Activated naive CD8-positive, alpha-beta T cell treated with anti-CD3 and anti-CD28 coated beads, Interleukin-2, amount 50 U/mL, for 16 hours (primary cell): ENCODE data around the gene TNN.
"Not testable (repeated sequence)": the region's sequence is repeated elsewhere in the genome, so short reads cannot be mapped to it uniquely, and the experiment has no call there.

Experiments
- DNase-seq: peaks from one replicate; pipeline ENCODE4 v3.0.0-alpha.2; 2020; ENCODE audit warnings: low read depth, low spot score

The TNN gene

DNA sequence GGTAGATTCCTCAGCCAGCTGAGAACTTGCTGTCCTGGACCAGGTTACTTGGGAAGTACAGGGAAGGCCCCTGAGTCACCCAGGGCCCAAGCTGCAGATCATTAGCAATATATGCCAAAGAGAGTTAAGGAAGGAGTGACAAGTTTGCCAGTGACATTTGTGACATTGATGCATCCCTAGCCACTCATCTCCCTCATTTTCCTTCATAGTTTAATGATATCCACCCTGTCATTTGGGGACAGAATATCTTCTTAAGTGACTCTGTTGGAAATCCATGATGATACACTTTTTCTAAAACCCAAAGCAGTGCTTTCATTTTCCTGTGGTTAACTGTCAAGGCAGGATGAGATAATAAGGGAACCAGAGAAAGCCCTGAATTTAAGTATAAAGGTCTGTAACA lies 3.2 kb downstream of the TNN start:
- no peak for DNase-seq

DNA sequence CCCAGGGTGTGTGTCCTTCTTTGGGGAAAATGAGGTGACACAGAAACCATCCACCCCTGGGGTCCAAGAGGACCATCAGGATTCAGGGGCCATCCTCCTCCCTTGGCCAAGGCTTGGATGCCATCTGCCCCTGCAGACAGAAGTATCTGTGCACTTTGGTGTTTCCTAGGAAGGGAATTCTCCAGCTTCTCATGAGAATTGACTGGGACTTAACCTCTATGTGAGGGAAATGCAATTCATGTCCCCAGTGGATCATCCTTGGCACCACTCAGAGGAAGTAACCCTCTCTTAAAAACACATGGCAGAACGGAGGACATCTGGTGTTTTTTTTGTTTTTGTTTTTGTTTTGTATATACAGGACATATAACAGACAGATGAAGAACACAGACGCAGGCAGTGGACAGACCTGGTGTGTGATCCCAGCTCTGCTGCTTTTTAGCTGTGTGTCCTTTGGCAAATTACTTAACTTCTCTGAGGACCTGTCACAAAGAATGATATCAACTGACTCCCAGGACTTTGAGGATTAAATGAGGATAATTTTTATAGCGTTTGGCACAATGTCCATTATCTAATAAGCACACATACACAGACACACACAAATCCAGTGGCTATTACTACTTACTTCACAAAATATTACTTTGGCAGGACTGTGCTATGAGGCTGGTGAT lies 3.8 kb downstream of the TNN start:
- no peak for DNase-seq

DNA sequence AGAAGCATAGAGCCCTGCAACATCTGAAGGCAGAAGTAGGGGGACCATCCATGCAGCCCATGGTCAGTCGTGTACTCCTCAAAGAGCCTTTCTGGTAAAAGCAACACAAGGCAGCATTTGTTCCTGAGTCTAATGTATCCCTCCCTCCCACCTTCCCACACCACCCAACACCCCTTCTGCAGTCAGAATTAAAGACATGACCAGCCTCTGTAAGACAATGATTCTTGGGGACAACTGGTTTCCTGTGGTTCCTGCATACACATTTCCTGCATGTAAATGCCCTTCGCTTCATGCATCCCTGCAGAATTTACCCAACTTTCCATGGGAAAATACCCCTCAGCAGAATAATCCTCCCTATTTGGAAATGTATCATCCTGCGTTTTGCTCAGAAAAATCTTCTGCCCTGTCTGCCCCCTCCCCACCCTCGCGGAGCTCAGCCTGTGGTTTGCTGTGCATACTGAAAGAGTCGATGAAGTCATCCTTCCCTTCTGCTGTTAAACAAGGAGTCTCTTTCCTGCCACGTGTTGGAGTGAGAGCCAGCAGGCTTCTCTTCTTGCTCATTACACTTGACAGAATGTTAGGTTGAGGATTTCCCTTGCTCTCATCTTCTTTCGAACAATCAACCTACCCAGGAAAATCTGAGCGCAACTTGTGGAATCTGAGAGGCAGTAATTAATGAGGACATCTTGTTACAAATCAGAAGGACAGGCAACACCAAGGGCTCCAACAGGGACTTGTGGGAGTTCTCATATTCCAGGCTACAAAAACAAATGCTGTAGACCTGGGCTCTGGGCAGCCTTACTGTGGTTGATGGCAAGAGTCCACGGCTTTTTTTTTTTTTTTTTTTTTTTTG lies 4.7 kb downstream of the TNN start:
- no peak for DNase-seq

DNA sequence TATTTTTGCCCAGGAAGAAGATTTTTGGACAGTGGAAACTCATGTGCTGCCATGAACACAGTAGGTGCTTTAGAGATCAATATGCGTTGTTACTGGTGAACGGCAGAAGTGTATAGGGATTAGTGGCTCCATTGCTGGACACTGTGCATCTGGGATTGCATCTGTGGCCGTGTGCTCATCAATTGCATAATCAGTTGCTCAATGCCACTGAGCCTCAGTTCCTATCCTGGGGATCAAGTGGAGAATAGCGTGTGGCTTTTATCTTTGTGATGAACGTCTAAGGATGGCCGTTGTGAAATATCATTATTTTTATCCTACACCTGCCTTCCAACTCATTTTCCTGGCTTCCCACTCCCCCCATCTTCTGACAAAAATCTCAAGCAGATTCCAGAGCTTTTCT lies 5.4 kb downstream of the TNN start:
- no peak for DNase-seq

DNA sequence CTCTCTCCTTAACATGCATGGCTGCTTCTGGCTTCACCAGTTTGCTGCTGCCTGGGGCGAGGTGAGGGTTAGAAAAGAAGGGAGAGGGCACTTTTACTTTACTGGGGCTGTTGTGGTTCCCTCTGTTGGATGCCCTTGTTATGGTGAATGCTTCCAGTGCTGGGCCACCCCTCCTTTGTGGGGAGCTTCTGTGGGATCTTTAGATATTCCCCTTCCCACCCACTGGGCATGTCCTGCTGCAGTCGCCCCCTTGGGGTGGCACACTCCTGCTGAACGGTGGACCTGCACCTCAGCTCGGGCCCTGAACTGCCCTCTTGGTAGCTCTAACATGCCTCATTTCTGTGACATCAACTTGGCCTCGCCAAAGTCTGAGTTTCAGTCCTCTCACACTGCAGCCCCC lies 6.0 kb downstream of the TNN start:
- DNase-seq: no peak

DNA sequence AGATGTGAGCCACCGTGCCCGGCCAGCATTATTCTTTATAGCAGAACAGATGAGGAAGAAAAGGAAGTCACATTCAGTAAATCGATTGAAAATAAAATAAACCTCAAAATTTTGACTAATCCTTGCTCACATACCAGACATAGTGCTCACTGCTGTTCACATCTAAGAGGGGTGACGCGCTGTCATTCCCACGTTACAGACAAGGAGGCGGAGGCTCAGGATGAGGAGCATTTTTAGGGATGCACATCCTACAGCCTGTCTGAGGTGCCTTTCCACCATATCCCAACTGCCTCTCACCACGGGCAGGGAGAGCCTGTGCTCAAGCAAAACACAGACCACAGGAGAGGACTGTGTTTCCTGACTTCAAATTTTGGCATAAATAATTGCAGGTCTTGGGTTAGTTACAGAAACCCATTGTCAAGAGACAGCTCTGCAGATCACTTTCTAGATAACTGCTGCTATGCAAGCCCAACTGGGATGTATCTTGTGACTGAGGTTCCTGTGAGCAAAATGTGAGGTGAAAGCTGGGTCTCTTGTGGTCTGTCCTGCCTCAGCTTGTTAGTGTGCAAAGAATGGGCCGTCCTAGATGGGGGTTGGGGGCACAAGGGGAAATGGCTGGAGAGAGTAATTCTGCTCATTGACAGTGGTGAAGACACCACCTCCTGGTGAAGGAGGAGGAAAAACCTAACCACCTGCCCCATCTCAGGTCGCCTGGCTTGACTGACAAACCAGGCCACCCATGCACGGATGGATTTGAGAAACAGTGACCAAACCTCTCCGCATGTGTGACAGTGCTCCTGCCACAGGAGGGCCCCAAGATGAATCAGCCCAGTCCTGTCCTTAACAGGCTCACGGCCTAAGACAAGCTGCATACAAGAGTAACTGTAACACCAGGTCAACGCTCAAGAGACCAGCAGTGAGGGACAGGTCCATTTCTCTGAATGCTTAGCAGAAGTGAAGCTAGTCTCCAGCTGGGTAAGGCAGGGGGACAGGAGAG lies 8.2 kb downstream of the TNN start:
- DNase-seq: no peak

DNA sequence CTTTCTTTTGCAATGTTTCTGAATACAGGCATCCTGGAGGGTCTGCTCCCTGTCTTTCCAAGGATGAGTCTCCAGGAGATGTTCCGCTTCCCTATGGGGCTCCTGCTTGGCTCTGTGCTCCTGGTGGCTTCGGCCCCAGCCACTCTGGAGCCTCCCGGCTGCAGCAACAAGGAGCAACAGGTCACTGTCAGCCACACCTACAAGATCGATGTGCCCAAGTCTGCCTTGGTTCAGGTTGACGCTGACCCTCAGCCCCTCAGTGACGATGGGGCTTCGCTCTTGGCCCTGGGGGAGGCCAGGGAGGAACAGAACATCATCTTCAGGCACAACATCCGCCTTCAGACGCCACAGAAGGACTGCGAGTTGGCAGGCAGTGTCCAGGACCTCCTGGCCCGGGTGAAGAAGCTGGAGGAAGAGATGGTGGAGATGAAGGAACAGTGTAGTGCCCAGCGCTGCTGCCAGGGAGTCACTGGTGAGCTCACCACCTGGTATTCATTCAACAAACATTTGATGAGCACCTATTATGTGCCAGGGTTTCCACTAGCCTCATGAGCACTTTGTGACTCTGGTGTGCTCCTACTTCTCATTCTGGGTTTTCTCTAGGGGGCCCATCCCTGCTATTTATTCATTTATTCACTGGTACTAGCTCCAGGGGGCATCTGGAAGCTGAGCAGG lies 9.9 kb downstream of the TNN start:
- no peak for DNase-seq

DNA sequence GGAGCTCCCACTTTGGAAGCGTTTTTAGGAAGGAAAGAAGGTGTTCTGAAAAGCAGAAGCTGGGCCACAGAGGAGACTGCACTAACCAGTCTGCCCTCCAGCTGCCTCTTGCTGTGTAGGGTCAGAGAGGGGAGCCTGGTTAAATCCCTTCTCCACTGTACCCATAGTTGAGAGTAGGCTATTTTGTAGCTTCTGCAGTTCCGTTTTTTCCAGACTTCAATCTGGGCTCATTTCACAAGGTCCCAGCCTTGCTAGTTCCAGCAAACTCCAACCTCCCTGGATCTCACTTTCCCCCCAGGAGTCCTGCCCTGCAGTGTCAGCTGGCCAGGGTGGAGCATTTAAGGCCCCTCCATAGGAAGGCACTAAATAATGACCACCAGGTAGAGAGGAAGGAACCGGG lies 11.0 kb downstream of the TNN start:
- no peak for DNase-seq

DNA sequence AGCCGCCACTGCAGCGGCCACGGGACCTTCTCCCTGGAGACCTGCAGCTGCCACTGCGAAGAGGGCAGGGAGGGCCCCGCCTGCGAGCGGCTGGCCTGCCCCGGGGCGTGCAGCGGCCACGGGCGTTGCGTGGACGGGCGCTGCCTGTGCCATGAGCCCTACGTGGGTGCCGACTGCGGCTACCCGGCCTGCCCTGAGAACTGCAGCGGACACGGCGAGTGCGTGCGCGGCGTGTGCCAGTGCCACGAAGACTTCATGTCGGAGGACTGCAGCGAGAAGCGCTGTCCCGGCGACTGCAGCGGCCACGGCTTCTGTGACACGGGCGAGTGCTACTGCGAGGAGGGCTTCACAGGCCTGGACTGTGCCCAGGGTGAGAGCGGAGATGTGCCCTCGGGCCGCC lies 11.7 kb downstream of the TNN start:
- DNase-seq: no peak

DNA sequence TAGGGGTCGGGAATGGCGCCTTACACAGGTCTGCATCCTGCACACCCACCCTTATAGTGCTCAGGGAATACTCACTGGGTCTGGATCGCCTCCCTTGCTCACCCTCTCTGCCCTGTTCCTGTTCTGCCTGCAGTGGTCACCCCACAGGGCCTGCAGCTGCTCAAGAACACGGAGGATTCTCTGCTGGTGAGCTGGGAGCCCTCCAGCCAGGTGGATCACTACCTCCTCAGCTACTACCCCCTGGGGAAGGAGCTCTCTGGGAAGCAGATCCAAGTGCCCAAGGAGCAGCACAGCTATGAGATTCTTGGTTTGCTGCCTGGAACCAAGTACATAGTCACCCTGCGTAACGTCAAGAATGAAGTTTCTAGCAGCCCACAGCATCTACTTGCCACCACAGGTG lies 12.4 kb downstream of the TNN start:
- DNase-seq: no peak

DNA sequence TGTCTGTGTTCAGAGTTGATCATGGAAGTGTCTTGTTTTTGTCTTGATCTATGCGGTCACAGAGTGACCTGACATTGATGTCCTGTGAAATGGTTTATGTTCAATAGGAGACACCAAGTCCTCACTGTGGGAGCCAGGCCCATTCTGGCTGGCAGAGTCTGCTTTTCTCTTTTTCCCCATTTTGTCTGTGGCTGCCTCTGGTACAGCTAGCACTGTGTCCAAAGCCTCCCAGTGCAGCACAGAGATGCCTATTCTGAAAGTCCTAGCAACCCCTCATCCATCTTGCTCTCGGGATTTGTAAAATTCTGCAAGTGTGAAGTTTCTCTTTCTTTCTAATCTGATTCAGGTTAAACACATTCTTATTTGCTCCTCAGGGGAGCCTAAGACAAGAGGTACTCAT lies 14.3 kb downstream of the TNN start:
- no peak for DNase-seq

DNA sequence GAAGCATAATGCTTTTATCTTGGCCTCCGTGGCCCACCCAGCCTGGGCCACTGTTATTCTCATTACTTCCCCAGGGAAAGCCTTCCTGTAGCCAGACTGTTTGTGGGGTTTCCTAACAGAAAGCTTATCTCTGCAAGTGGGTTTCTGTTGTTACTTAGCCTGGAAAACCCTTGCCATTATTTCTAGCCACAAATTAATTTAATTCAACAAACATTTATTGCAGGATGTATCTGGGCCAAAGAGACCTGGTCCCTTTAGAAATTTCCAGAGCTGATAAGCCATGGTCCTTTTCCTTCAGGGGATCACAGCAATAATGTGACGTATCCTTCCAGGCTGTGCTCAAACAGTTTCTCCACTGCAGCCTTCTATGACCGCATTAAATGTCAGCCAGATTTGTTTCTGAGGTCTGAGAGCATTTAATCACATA lies 20.9 kb downstream of the TNN start:
- DNase-seq: no peak

DNA sequence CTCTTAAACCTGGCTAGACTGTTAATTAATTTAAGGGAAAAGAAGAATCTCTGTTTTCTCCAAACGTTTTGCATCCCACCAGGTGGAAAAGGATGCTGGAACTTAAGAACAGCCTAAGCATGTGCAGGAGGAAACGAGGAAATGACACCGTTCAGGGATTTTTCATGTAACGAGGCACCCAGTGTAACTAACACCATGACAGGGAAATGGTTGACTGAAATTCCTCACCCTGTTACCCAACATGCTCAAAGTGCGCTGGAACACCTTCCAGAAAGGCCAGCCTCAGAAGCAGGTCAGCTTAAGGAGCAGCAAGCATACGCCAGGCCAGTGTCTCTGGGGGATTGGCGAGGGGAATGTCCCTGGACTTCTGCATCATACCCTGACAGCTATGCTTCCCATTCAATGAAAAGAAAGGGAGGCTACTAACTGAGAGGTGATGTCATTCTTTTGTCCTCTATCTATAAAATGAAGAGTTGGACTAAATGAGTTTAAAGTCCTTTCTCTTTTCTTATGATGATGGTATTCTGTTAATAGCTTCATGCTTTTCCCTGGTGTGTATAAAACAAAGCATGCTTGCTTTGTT lies 21.6 kb downstream of the TNN start:
- no peak for DNase-seq

DNA sequence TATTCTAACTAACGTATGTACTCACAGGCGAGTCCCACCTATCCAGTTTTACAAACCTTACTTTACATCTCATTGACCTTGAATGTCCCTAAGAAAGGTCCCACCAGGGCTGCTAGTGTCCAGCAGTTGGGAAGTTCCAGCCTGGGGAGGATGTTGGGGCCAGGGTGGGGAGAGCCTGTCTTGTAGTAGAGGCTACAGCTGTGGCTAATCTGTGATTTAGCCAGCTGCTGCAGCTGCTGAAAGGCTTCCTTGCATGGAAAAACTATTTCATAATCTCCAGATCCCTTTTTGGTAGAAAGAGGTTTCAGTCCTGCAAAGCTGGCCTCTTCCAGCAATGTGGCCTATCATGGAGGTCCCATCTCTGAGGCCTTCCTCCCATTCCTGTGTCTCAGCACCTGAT lies 23.1 kb downstream of the TNN start:
- no peak for DNase-seq

DNA sequence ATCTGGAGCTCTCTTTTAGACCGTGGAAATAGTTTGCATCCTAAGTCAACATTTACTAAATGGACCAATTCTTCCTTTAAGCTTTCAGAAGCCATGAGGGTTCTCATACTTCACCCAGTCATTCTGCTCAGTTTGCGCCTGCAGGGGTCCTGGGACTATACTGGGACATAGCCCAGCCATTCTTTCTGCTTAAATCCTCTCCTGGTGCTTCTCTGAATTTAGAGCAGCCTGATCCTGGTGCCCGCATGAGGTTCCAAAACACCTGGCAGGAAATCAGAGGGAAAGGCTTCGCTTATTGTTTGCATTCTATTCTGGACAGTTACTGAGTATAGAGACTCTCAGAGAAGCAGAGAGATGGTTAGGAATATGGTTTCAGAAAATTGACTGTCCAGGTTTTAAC lies 27.0 kb downstream of the TNN start:
- DNase-seq: no peak

DNA sequence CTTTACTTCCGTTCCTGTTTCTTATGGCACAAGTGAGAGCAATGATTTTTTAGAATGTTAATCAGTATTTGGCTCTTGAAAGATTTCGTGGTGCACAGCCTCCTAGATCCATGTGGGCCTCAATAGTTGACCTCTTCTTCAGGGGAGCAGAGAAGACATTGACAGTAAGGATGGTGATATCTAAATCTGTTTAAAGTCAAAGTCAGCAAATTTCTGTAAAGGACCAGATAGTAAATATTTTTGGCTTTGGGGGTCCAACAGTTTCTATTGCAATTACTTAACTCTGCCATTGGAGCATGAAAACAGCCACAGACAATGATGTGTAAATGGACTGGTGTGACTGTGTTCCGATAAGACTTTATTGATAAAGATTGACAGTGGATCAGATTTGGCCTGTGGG lies 27.4 kb downstream of the TNN start:
- DNase-seq: no peak

DNA sequence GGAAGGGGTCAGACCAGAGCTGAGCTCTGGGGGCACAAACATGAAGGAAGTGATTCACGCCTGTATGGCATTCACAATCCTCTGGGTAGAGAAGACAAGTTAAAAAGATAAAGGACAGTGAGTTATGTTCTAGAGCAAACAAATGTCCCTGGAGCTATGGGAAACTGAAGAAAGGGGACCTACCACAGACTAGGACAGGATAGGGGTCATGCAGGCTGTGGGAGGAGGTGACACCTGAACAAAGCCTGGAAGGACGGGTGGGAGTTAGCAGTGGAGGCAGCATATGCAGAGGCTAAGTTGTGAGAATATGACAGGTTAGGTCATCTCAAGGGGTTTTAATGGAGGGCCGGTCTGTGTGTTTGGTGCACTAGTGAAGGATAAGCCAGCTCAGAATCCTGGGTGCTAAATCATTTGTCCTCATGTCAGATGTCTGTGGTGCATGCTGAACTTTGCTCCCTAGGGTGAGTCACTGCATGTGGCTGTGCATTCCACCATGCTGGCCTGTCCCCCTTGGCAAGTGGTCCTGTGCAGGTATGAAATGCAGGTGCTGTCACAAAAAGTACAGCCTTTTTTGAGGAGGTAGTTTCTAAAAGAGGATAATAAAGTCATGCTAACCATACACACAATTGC lies 28.5 kb downstream of the TNN start:
- DNase-seq: no peak

DNA sequence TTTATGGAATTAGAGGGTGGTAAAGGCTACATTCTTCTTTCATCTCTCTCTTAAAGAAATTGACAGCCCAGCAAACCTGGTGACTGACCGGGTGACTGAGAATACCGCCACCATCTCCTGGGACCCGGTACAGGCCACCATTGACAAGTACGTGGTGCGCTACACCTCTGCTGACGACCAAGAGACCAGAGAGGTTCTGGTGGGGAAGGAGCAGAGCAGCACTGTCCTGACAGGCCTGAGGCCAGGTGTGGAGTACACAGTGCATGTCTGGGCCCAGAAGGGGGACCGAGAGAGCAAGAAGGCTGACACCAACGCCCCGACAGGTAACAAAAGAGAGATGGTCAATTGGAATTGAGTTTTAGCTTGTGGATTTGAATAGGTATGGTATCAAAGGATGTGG lies 29.7 kb downstream of the TNN start:
- DNase-seq: no peak

DNA sequence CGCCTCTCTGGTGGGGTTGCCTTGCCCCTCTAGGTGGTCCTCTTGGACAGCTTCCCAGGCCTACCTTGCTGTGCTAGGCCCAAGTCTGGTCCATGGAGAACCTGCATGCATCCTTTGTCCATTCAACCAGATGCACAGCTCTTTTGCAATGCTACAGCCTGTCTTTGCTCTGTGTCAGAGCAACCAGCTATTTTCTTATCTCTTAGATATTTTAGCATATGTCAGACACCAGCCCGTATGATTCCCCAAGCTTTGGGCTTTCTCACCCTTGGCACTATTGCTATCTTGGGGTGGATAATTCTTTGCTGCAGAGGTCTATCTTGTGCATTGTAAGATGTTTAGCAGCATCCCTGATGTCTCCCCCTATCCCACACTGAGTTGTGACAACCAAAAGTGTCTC lies 32.3 kb downstream of the TNN start:
- no peak for DNase-seq

DNA sequence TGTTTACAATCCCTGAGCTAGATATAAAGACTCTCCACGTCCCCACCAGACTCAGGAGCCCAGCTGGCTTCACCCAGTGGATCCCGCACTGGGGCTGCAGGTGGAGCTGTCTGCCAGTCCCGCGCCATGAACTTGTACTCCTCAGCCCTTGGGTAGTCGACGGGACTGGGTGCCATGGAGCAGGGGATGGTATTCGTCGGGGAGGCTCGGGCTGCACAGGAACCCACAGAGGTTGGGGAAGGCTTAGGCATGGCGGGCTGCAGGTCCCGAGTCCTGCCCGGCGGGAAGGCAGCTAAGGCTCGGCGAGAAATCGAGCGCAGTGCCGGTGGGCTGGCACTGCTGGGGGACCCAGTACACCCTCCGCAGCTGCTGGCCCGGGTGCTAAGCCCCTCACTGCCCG lies 34.5 kb downstream of the TNN start:
- DNase-seq: not testable (repeated sequence)

DNA sequence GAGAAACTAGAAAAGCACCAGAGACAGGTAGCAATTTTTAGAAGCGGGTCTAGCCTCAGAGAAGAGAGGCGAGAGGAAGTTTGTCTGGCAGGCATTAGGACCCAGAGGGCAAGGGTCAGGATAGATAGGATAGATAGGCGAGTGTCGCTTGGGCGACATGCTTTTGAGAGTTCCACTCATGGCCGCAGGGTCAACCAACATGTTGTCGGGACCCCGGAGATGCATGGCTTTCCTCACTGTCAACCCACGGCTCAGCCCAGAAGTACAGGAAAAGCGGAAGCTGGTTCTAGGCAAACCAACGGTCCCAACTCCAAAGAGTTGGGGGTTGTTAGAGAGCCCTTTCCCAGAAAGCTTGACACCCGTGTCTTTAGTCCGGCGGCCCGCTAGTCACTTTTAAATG lies 38.9 kb downstream of the TNN start:
- not testable (repeated sequence) for DNase-seq
